ENCODE data around the gene SLC16A13.
"Not testable (repeated sequence)": the region's sequence is repeated elsewhere in the genome, so short reads cannot be mapped to it uniquely, and the experiment has no call there.

Gene SLC16A13

GRCh38 chr17:7063518-7064094 lies 27.8 kb downstream of the SLC16A13 start:
- no peak for DNase-seq (ENCODE audit: low spot score)

GRCh38 chr17:7064261-7064660 lies 28.4 kb downstream of the SLC16A13 start:
- DNase-seq (ENCODE audit: low spot score), result no peak

- DNase-seq (ENCODE audit: low spot score), result no peak
These were observed 31.4 kb downstream of the SLC16A13 start for GRCh38 chr17:7067198-7067597.

GRCh38 chr17:7068268-7068667 lies 32.5 kb downstream of the SLC16A13 start:
- no peak for DNase-seq (ENCODE audit: low spot score)

GRCh38 chr17:7070712-7071111 lies 34.9 kb downstream of the SLC16A13 start:
- DNase-seq (ENCODE audit: low spot score), result no peak

GRCh38 chr17:7072406-7072805 lies 36.6 kb downstream of the SLC16A13 start:
- no peak for DNase-seq (ENCODE audit: low spot score)

- no peak for DNase-seq (ENCODE audit: low spot score)
These were observed 39.1 kb downstream of the SLC16A13 start for GRCh38 chr17:7074931-7075330.

- DNase-seq (ENCODE audit: low spot score), result no peak
These were observed 42.2 kb downstream of the SLC16A13 start for GRCh38 chr17:7077911-7078546.

- no peak for DNase-seq (ENCODE audit: low spot score)
These were observed 42.9 kb downstream of the SLC16A13 start for GRCh38 chr17:7078711-7079110.

GRCh38 chr17:7079581-7080455 lies 44.0 kb downstream of the SLC16A13 start, which contains the start of gene CLEC10A:
Gene CLEC10A (minus strand): TSS chr17:7080251. CDS start chr17:7078812, 1,439 bp downstream.
- no peak for DNase-seq (ENCODE audit: low spot score)

- no peak for DNase-seq (ENCODE audit: low spot score)
These were observed 44.7 kb downstream of the SLC16A13 start for GRCh38 chr17:7080456-7081041.

GRCh38 chr17:7081341-7082062 lies 45.7 kb downstream of the SLC16A13 start:
- DNase-seq (ENCODE audit: low spot score), result peak; percentile 38

- no peak for DNase-seq (ENCODE audit: low spot score)
These were observed 47.8 kb downstream of the SLC16A13 start for GRCh38 chr17:7083592-7083991.

GRCh38 chr17:7084088-7084487 lies 48.3 kb downstream of the SLC16A13 start:
- DNase-seq (ENCODE audit: low spot score), result no peak

- DNase-seq (ENCODE audit: low spot score), result not testable (repeated sequence)
These were observed 52.6 kb downstream of the SLC16A13 start for GRCh38 chr17:7088442-7088841.

GRCh38 chr17:7089570-7089969 lies 53.8 kb downstream of the SLC16A13 start:
- DNase-seq (ENCODE audit: low spot score), result not testable (repeated sequence)
